IMR-90 (cell line): ENCODE data around the gene GCNT2. TPM values are rescaled to one million over a fixed set of nuclear protein-coding genes. Genes with fewer than 3 reads are reported as not detected.

ENCODE experiments used
- ATAC-seq: fragments of 200-7000 bp; cut with Tn5 transposase; 2 replicates; pipeline ENCODE4 v1.9.1; 2020; ENCODE audit warnings: low read depth, mild to moderate bottlenecking, moderate library complexity
- BruUV-seq: library from RNA; stranded (reverse); fragments of 400-500 nt; replicated peaks from 2 replicates; lab custom pipeline; 2021; lab: Mats Ljungman, UMichigan
- CTCF ChIA-PET: fragments of 300-600 bp; formaldehyde crosslinking; extraction: SDS; loops from one replicate; lab custom pipeline; 2021; ENCODE audit warnings: antibody characterized with exemption; lab: Yijun Ruan, JAX
- POLR2A ChIA-PET: fragments of 300-600 bp; sonication (Branson Sonifier 250); formaldehyde crosslinking; loops from one replicate; lab custom pipeline; 2022; ENCODE audit warnings: antibody characterized with exemption; ENCODE audit not compliant: unreplicated experiment; lab: Charles Lee
- DNase-seq: peaks from one replicate; pipeline ENCODE4 v3.0.0; 2013
- H2AFZ ChIP-seq: replicated peaks from 2 replicates; pipeline ENCODE3; 2013; ENCODE audit warnings: low read length, mild to moderate bottlenecking; ENCODE audit not compliant: poor library complexity
- H2AK5ac ChIP-seq: 2 replicates; pipeline ENCODE4 v1.6.1; 2013; ENCODE audit warnings: low read depth, low read length, inconsistent platforms
- H2AK9ac ChIP-seq: replicated peaks from 2 replicates; pipeline ENCODE3; 2013; ENCODE audit warnings: mild to moderate bottlenecking, low read depth, low read length, moderate library complexity; ENCODE audit not compliant: poor library complexity
- H2BK120ac ChIP-seq: 2 replicates; pipeline ENCODE4 v1.6.1; 2013; ENCODE audit warnings: low read depth, low read length, inconsistent platforms
- H2BK15ac ChIP-seq: 3 replicates; pipeline ENCODE4 v1.6.1; 2013; ENCODE audit warnings: low read depth, low read length, inconsistent platforms
- H2BK20ac ChIP-seq: 2 replicates; pipeline ENCODE4 v1.6.1; 2013; ENCODE audit warnings: low read depth, mild to moderate bottlenecking, inconsistent platforms, low read length, moderate library complexity
- H2BK5ac ChIP-seq: 2 replicates; pipeline ENCODE4 v1.6.1; 2013; ENCODE audit warnings: mild to moderate bottlenecking, low read depth, low read length, inconsistent platforms; ENCODE audit not compliant: poor library complexity, severe bottlenecking
- H3K14ac ChIP-seq: replicated peaks from 2 replicates; pipeline ENCODE4 v1.6.1; 2013; ENCODE audit warnings: low read depth, low read length, inconsistent platforms
- H3K18ac ChIP-seq: 2 replicates; pipeline ENCODE4 v1.6.1; 2013; ENCODE audit warnings: low read depth, low read length, control low read depth
- H3K23ac ChIP-seq: 2 replicates; pipeline ENCODE4 v1.6.1; 2013; ENCODE audit warnings: low read depth, low read length, inconsistent platforms
- H3K27ac ChIP-seq: 2 replicates; pipeline ENCODE4 v1.5.1; 2013; ENCODE audit warnings: mild to moderate bottlenecking, control low read depth, low read length; ENCODE audit not compliant: insufficient read depth
- H3K27me3 ChIP-seq: 2 replicates; pipeline ENCODE4 v1.6.1; 2013; ENCODE audit warnings: low read length; ENCODE audit not compliant: control insufficient read depth, insufficient read depth
- H3K36me3 ChIP-seq: 2 replicates; pipeline ENCODE4 v1.6.1; 2013; ENCODE audit warnings: low read length, mixed read lengths; ENCODE audit not compliant: control insufficient read depth, insufficient read depth
- H3K4ac ChIP-seq: 2 replicates; pipeline ENCODE4 v1.6.1; 2013; ENCODE audit warnings: low read depth, low read length, inconsistent platforms
- H3K4me1 ChIP-seq: 2 replicates; pipeline ENCODE4 v1.6.1; 2013; ENCODE audit warnings: low read length, mixed read lengths; ENCODE audit not compliant: control insufficient read depth, insufficient read depth
- H3K4me2 ChIP-seq: 2 replicates; pipeline ENCODE4 v1.6.1; 2013; ENCODE audit warnings: low read depth, mild to moderate bottlenecking, control low read depth, low read length, moderate library complexity
- H3K4me3 ChIP-seq: 2 replicates; pipeline ENCODE4 v1.5.1; 2013; ENCODE audit warnings: low read depth, mild to moderate bottlenecking, control low read depth, low read length, moderate library complexity; ENCODE audit not compliant: insufficient read depth
- H3K56ac ChIP-seq: 2 replicates; pipeline ENCODE4 v1.6.1; 2013; ENCODE audit warnings: low read length, inconsistent platforms; ENCODE audit not compliant: insufficient read depth; ENCODE audit errors: extremely low read depth
- H3K79me1 ChIP-seq, 2 experiments: 2 replicates each; pipeline ENCODE4 v1.6.1; 2013; ENCODE audit warnings: low read length in 2 of 2, inconsistent platforms in 1 of 2, low read depth in 1 of 2
- H3K9ac ChIP-seq: 2 replicates; pipeline ENCODE4 v1.6.1; 2013; ENCODE audit warnings: low read depth, low read length, control low read depth
- H3K9me1 ChIP-seq: 2 replicates; pipeline ENCODE4 v1.6.1; 2013; ENCODE audit warnings: low read length, inconsistent platforms; ENCODE audit not compliant: insufficient read depth
- H3K9me3 ChIP-seq: 2 replicates; pipeline ENCODE4 v1.6.1; 2013; ENCODE audit warnings: low read length; ENCODE audit not compliant: control insufficient read depth, insufficient read depth
- H4K20me1 ChIP-seq: 2 replicates; pipeline ENCODE4 v1.6.1; 2013; ENCODE audit warnings: low read length, inconsistent platforms; ENCODE audit not compliant: insufficient read depth
- H4K5ac ChIP-seq: 2 replicates; pipeline ENCODE4 v1.6.1; 2013; ENCODE audit warnings: mild to moderate bottlenecking, low read depth, low read length, control low read depth
- H4K8ac ChIP-seq, 2 experiments: 2 replicates each; pipeline ENCODE4 v1.6.1; 2013; ENCODE audit warnings: low read depth in 2 of 2, low read length in 2 of 2, control low read depth in 1 of 2, inconsistent platforms in 1 of 2
- H4K91ac ChIP-seq: 2 replicates; pipeline ENCODE4 v1.6.1; 2013; ENCODE audit warnings: low read depth, low read length, inconsistent platforms; ENCODE audit not compliant: insufficient read depth
- BHLHE40 ChIP-seq: fragments of 150-350 bp; IDR thresholded peaks from 2 replicates; pipeline ENCODE4 v1.6.1; 2016; ENCODE audit warnings: mild to moderate bottlenecking, low read depth, low read length
- CHD1 ChIP-seq: IDR thresholded peaks from 2 replicates; pipeline ENCODE4 v1.6.1; 2012; ENCODE audit warnings: low read depth, low read length, improper control_type of control experiment
- FOS ChIP-seq: fragments of 150-350 bp; IDR thresholded peaks from 2 replicates; pipeline ENCODE4 v1.6.1; 2016; ENCODE audit warnings: low read depth, low read length
- MAFK ChIP-seq: IDR thresholded peaks from 2 replicates; pipeline ENCODE4 v1.6.1; 2012; ENCODE audit warnings: low read depth, low read length, improper control_type of control experiment
- MAZ ChIP-seq: IDR thresholded peaks from 2 replicates; pipeline ENCODE4 v1.6.1; 2012; ENCODE audit warnings: low read depth, mild to moderate bottlenecking, low read length, improper control_type of control experiment, moderate library complexity, borderline replicate concordance
- MXI1 ChIP-seq: IDR thresholded peaks from 2 replicates; pipeline ENCODE4 v1.6.1; 2012; ENCODE audit warnings: low read depth, mild to moderate bottlenecking, low read length, moderate library complexity, borderline replicate concordance
- NFE2L2 ChIP-seq: fragments of 150-350 bp; IDR thresholded peaks from 2 replicates; pipeline ENCODE4 v1.6.1; 2016; ENCODE audit warnings: low read depth, mild to moderate bottlenecking, low read length
- POLR2A ChIP-seq: IDR thresholded peaks from 2 replicates; pipeline ENCODE4 v1.6.1; 2012; ENCODE audit warnings: mild to moderate bottlenecking, low read depth, low read length
- RAD21 ChIP-seq: IDR thresholded peaks from 2 replicates; pipeline ENCODE4 v1.6.1; 2012; ENCODE audit warnings: low read length, improper control_type of control experiment
- RCOR1 ChIP-seq: IDR thresholded peaks from 2 replicates; pipeline ENCODE4 v1.6.1; 2012; ENCODE audit warnings: mild to moderate bottlenecking, low read length, improper control_type of control experiment; ENCODE audit not compliant: insufficient replicate concordance
- SMC3 ChIP-seq: fragments of 150-350 bp; IDR thresholded peaks from 2 replicates; pipeline ENCODE4 v1.6.1; 2016; ENCODE audit warnings: low read depth, mild to moderate bottlenecking, antibody characterized with exemption, low read length, moderate library complexity
- WGBS, 2 experiments: methylation state at CpG; one replicate each; pipeline versions ENCODE4 v1.1.5 to v1.1.7; 2013; ENCODE audit warnings: missing lambda C conversion rate in 2 of 2; ENCODE audit not compliant: insufficient read length in 1 of 2; ENCODE audit errors: extremely low coverage in 2 of 2; 5-methylcytosine and 5-hydroxymethylcytosine counted together
- dilution Hi-C: fragments of 300-500 bp; cut with HindIII; formaldehyde crosslinking; loops from one replicate; pipeline ENCODE4 v1.14.3; 2018; ENCODE audit warnings: low sequenced_read_pairs; ENCODE audit not compliant: unreplicated experiment
- in situ Hi-C: fragments of 300-500 bp; cut with MboI; formaldehyde crosslinking; loops from 3 replicates; pipeline ENCODE4 v1.14.3; 2019; ENCODE audit warnings: low sequenced_read_pairs, inconsistent platforms, mixed read lengths
- intact Hi-C: fragments of 100-400 bp; cut with micrococcal nuclease; formaldehyde crosslinking; loops from 2 replicates; pipeline ENCODE4 v1.10.0; 2022
- polyA plus RNA-seq, 3 experiments: library from polyadenylated mRNA; depleted of rRNA; stranded (reverse); fragments of >200 nt; gene quantifications; 2 replicates each; pipeline ENCODE4 v1.2.3, GENCODE V29; 2012; ENCODE audit warnings: low replicate concordance in 1 of 3
- total RNA-seq: library from RNA; depleted of rRNA; stranded (reverse); fragments of >200 nt; gene quantifications from 2 replicates; pipeline ENCODE4 v1.2.3, GENCODE V29; 2012
- TF ChIP-seq, protein P1 (sequence below): fragments of 150-350 bp; IDR thresholded peaks from 2 replicates; pipeline ENCODE4 v1.6.1; 2016; ENCODE audit warnings: low read depth, mild to moderate bottlenecking, low read length, moderate library complexity, borderline replicate concordance
- TF ChIP-seq, protein P2 (sequence below): conservative IDR thresholded peaks from 2 replicates; pipeline ENCODE4 v1.5.1; 2012; ENCODE audit warnings: mild to moderate bottlenecking, low read depth, low read length, improper control_type of control experiment
- TF ChIP-seq, protein P3 (sequence below): fragments of 150-350 bp; IDR thresholded peaks from 2 replicates; pipeline ENCODE4 v1.6.1; 2017; ENCODE audit warnings: mild to moderate bottlenecking, antibody characterized with exemption, low read length, low read depth

Gene GCNT2
- total and polyA plus RNA-seq, 2 of the 4 experiments (the other 2 are of a cell fraction), result 0.34 to 0.90 TPM

- Histone ChIP-seq H3K27ac (no peak overlapping the region), H3K4ac (no peak overlapping the region), H3K9ac (no peak overlapping the region), H2BK20ac (no peak overlapping the region), H3K36me3 (no peaks in the 10 kb centered on the region), H3K4me2 (no peak overlapping the region), H3K9me1 (no peaks in the 10 kb centered on the region), H3K4me3 (no peak overlapping the region), H4K91ac (no peak overlapping the region), H4K20me1 (no peaks in the 10 kb centered on the region), H2AK9ac (no peak overlapping the region), H2BK5ac (no peak overlapping the region), H2AK5ac (no peak overlapping the region), H3K18ac (no peak overlapping the region), H2AFZ (no peak overlapping the region), H4K5ac (no peak overlapping the region), H4K8ac (no peak overlapping the region), H3K56ac (no peak overlapping the region), H3K27me3 (no peaks in the 10 kb centered on the region; the same call in 1 of the 2 replicates), H3K23ac (no peak overlapping the region), H2BK120ac (no peak overlapping the region), H3K4me1 (no peaks in the 10 kb centered on the region), H3K79me1 (no peaks in the 10 kb centered on the region), H3K9me3 (no peaks in the 10 kb centered on the region), H3K14ac (no peak overlapping the region), H2BK15ac (no peak overlapping the region)
- ChIA-PET CTCF (interaction anchor here (0.6 kb wide), 1 partner anchor 98 kb away, joined by 3 read pairs; no protein-coding TSS in a partner anchor), POLR2A (no interaction called here)
- intact Hi-C loops, result no loop called here
- dilution Hi-C loops, result no loop called here
- in situ Hi-C loops, result no loop called here
- DNase-seq (no peak), ATAC-seq (no peak)
- no peak for TF ChIP-seq SMC3
- TF ChIP-seq MAZ, result no peak
- no peak for TF ChIP-seq RAD21
- no peak for TF ChIP-seq POLR2A
- TF ChIP-seq, protein P1, sequence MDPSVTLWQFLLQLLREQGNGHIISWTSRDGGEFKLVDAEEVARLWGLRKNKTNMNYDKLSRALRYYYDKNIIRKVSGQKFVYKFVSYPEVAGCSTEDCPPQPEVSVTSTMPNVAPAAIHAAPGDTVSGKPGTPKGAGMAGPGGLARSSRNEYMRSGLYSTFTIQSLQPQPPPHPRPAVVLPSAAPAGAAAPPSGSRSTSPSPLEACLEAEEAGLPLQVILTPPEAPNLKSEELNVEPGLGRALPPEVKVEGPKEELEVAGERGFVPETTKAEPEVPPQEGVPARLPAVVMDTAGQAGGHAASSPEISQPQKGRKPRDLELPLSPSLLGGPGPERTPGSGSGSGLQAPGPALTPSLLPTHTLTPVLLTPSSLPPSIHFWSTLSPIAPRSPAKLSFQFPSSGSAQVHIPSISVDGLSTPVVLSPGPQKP, result no peak
- TF ChIP-seq FOS, result no peak
- TF ChIP-seq, protein P2, sequence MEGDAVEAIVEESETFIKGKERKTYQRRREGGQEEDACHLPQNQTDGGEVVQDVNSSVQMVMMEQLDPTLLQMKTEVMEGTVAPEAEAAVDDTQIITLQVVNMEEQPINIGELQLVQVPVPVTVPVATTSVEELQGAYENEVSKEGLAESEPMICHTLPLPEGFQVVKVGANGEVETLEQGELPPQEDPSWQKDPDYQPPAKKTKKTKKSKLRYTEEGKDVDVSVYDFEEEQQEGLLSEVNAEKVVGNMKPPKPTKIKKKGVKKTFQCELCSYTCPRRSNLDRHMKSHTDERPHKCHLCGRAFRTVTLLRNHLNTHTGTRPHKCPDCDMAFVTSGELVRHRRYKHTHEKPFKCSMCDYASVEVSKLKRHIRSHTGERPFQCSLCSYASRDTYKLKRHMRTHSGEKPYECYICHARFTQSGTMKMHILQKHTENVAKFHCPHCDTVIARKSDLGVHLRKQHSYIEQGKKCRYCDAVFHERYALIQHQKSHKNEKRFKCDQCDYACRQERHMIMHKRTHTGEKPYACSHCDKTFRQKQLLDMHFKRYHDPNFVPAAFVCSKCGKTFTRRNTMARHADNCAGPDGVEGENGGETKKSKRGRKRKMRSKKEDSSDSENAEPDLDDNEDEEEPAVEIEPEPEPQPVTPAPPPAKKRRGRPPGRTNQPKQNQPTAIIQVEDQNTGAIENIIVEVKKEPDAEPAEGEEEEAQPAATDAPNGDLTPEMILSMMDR, result no peak
- TF ChIP-seq MXI1, result no peak
- TF ChIP-seq BHLHE40, result no peak
- no peak for TF ChIP-seq CHD1
- TF ChIP-seq NFE2L2, result no peak
- TF ChIP-seq, protein P3, sequence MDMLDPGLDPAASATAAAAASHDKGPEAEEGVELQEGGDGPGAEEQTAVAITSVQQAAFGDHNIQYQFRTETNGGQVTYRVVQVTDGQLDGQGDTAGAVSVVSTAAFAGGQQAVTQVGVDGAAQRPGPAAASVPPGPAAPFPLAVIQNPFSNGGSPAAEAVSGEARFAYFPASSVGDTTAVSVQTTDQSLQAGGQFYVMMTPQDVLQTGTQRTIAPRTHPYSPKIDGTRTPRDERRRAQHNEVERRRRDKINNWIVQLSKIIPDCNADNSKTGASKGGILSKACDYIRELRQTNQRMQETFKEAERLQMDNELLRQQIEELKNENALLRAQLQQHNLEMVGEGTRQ, result no peak
- TF ChIP-seq MAFK, result no peak
- TF ChIP-seq RCOR1, result no peak
- no TSS peak for BruUV-seq
- WGBS, 2 experiments, result no CpG with 5 or more reads among the region's 8 CpGs
Observed at GRCh38 chr6:10577112-10577511, 56.0 kb downstream of the GCNT2 start.
